Effector CD8-positive, alpha-beta T cell (primary cell): ENCODE results near the gene C2CD4B.

Experiments
- DNase-seq: peaks from one replicate; lab custom pipeline; 2025; lab: John Stamatoyannopoulos, UW

Gene C2CD4B

DNA sequence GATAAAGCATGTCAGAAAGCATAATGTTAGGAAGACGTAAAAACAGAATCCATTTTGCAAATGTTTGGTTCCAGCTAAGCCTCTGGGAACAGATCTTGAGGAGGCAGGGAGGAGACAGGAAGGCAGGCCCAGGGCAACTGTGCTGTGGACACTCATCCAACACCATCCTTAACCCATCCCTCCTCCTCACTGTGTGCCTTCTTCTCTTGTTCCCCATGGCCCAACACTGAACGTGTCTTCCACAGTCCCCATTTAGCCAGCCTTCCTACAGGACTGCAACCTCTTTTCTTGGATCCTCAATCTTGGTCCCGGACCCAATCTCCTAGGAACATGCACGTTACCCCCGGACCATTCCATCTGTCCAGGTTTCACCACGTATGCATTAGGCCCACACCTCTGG is 15.4 kb downstream of the C2CD4B start:
- DNase-seq = no peak

DNA sequence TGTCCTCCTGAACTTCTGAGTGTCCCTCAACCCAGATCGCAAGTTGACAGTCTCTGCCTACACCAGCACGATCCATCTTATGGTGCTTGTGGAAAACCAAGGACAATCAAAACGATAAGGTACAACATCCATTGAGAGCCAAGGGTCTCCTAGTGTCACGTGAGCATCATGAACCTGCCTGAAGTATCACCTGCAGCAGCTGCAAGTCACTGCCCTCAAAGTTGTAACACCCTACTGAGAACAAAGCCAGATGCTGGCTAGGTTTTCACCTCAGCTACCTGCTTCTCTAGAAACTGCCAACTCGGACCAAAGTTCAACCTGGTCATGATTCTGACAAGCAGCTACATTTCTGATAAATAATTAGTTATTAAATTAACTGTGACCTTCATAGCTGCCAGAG is 17.5 kb downstream of the C2CD4B start:
- no peak for DNase-seq

DNA sequence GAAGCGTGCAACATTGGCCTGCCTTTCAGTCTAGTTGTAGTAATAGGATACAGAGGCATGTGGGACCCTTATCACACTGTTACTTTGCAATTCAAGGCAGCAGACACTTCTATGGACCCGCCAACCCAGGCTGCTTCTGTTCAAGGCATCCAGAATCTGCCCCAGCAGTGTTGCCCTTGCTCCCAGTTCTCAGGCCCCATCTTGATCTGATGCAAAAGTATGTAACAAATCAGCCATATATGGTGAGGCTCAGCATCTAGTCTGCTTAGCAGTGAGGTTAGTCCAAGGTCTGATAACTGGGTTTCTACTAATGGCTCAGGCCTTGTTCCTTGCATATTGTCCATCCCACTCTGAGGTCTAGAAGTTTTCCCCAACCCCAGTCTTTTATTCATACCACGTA is 17.9 kb downstream of the C2CD4B start:
- no peak for DNase-seq

DNA sequence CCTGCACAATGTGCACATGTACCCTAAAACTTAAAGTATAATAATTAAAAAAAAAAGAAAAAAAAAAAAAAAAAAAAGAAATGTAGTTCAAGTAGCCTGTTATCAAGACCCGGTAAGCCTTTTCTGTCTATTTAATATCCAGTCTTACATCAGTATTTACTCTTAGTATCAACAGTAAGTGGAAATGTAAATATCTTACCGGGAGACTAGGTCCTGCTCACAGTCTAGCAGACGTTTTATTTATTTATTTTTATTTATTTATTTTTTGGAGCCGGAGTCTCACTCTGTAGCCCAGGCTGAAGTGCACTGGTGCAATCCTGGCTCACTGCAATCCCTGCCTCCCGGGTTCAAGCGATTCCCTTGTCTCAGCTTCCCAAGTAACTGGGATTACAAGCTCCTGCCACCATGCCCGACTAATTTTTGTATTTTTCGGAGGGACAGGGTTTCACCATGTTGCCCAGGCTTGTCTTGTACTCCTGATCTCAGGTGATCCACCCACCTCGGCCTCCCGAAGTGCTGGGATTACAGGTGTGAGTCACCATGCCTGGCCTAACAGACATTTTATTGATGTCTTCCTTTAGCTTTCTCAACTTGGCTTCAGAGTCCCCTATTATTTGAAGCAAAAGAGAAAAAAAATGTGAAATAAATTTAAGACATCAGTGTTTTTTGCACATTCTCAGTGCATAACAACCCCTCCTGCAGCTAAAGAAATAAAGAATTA is 19.9 kb downstream of the C2CD4B start:
- DNase-seq = no peak

DNA sequence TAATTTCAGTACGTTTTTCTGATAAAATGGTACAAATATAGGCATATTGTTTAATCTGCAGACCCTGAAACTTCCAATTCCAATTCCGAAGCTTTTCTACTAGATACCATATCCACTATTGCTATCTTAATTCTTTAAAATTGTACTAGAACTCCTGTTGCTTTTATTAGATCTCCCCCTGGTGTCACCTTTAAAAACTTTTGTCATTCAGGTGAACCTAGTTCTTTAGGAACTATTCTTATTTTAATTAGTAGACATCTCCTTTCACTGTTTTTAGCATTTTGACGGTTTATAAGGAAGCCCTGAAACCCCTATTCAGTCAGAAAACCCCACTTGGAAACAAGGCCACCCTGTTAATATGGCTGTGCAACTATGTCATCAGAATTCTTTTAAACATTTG is 22.3 kb downstream of the C2CD4B start:
- no peak for DNase-seq

DNA sequence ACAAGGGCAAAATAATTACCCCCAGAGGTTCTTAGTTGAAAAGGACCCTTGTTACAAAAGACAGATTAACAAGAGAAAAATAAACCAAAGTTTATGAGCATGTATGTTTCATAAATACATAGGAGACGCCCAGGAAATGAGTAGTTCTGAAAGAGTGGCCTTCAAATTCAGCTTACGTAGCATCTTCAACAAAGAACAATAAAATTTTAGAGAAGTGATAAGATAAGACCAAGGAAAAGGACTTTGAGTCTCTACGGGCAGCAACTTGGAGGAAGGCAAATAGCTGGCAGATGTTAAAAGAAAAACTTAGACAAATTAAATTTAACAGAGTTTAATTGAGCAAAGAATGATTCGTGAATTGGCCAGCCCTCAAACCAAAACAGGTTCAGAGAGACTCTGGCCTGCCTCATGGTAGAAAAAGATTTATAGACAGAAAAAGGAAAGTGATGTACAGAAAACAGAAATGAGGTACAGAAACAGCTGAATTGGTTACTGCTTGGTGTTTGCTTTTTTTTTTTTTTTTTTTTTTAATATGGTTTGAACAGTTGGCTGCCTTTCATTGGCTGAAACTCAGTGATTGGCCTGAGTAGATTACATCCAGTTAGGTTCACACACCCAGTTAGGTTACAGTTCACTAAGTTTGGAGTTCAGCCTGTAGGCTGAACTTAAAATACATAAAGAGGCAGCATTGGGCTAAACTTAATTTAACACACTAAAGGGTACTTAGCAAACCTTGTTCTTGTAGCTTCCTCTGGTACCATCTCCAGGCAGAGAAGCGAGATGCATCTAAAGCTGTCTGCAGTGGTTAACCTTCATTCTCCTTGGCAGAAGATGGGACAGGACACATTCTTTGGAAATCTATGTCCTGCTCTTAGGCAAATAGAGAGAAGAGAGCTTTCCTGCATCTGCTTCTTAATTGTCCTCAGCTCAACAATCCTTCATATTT is 23.2 kb downstream of the C2CD4B start:
- DNase-seq = no peak

DNA sequence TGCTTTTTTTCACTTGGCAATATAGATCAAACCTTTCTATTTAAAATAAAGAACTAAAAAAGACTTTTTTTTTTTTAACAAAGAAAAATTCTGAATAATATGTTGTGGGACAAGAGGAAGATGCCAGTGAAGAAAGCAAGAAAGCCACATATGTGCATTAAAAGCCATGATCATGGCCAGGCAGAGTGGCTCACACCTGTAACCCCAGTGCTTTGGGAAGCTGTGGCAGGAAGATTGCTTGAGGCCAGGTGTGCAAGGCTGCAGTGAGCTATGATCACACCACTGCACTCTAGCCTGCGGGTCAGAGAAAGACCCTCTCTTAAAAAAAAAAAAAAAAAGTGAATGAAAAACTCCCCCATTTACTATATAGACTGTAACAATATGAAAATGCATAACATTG is 23.9 kb downstream of the C2CD4B start:
- no peak for DNase-seq

DNA sequence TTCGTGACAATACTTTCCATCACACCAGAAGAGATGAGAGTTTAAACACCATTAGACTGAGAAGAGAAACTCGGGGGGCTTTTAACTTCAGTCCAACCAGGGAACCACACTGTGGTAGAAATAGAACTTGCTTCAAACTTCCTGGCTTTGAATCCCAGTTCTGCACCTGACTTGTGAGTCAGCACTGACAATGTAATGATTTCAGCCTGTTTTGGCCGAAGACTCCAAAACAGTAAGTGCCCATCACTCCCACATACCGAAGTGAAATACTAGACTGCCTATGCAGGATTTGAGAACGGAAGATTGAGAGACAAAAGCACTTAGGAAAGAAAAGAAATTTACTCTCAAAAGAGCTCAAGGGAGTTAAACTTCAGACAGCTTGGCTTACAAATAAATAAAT is 27.0 kb downstream of the C2CD4B start:
- DNase-seq = no peak

DNA sequence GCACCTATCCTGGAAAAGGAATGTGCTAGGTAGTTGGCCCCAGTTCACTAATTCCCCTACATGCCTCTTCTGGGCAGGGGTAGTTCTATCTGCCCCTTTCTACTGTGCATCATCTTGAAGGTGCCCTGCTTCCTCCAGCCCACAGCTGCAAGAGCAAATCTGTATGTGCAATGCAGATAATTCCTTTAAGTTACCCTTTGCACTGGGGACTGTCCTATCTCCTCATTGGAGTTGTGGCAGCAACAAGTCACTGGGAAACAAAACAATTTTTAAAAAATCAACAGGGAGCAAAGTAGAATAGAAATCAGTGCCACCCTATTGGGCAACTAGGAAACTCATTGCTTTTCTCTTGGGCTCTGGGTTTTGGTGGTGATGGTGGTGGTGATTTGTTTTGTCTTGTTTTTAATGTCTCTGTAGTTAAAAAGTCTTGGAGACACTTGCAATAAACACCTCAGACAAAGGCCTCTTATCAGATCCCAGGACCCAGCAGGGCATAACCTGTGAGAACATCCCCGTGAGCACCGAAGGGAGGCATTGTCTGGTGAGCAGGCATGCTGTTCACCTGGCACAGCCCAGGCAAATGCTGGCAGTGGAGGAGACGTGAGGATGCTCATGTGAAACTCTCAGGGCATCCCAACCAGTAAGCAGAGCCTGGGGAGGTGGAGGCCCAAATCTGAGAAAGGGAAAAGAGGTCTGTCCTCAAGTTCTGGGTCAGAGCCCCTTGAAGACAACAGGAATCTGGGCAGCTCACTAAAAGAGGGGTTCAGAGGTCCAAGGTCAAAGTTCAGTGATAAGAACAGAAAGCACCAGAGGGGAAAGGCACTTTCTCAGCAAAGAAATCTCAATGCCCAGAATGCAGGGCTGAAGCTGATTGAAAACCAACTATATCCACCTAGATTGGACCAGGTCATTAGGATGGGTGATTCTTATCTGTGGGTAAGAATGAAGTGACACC is 27.9 kb downstream of the C2CD4B start:
- no peak for DNase-seq

DNA sequence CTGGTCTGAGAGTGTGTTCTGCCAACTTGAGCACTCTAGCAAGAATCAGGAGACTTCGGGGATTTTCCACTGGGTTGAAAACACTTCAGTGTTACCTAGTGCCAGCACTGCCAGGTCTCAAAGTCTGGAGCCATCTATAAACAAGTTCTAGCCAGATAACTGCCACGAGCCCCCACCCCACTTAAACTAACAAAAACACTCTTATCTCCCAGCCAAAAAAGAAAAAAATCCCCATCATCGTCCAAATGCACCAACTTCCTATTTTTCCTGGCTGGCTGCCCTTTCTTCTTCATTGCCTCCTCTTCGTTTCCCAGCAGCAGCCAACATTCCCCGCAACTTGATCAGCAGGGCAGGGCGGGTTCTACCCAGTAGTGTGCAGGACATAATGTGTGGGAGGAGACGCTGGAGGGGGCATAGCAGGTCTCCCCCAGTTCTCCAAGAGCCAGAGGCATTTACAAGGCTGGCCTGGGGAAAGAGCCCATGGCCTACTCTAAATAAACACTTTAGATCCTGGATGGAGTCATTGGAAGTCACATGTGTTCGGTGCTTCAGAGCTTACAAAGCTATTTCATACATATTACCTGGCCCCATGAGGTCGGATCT is 29.5 kb downstream of the C2CD4B start:
- DNase-seq = no peak

DNA sequence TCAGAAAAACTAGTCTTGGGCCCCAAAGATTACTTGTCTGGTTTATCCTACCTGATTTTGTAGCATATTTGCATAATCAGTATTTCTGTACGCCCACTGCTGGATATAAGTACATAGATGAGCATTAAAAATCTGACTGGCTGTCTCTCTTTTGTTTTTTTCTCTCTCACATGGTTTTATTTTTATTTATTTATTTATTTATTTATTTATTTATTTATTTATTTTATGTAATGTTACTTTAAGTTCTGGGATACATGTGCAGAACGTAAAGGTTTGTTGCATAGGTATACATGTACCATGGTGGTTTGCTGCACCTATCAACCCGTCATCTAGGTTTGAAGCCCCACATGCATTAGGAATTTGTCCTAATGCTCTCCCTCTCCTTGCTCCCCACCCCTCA is 31.9 kb downstream of the C2CD4B start:
- DNase-seq = no peak

DNA sequence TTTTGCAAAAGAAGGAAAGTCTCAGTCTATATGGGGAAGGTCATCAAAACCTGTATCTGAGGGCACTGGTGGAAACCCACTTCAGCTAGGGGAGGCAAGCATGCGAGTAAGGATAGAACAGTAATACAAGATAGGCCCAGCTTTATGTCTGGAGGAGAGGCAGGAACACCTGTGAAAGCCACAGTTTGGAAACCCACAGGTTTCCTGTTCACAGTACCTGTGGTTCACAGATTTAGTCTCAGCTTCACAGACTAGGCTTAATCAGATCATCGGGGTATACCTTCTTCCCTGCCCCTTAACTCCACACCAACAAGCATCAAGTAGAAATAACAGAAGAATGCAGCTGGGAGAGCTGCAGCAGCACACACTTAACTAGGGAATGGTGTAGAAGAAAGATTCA is 36.2 kb downstream of the C2CD4B start:
- DNase-seq = no peak

DNA sequence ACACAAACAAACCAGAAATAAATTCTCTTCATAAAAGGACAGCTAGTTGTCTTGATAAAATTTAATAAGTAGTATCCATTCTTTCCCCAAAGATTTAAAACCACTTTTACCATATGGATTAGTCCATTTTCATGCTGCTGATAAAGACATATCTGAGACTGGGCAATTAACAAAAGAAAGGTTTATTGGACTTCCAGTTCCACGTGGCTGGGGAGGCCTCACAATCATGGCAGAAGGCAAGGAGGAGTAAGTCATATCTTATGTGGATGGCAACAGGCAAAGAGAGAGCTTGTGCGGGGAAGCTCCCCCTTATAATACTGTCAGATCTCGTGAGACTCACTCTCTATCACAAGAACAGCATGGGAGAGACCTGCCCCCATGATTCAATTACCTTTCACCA is 38.7 kb downstream of the C2CD4B start:
- no peak for DNase-seq

DNA sequence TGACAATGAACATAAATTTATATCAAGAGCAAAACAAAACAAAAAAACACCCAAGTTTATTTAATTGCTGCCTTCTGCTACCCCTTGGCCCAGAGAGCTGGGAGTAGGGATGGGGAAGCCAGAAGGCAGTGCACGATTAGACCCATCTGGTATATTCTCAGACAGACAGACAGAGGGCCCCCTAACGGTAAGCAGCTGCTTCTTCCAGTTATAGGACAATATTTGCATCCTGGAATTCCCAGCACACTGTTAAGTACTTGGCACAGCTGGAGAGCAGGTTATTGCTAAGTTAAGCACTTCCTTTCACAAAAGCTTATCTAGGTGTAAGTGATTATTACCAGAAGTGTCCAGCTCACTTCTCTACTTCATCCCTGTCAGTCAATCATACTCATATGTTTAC is 39.3 kb downstream of the C2CD4B start:
- no peak for DNase-seq

DNA sequence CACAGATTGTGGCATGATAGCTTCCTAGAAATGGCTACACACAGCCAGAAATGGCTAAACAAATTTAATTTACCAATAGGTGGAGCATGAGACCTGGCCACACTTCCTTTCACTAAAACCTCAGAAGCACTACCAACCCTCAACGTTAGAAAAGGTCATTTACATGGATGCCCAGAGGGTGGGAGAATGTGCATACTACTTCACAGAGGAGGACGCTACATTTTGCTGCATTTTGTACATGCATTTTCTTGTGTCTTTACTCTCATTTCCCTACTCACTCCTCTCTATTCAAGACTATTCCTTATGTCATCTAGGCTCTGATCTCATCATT is 40.1 kb downstream of the C2CD4B start:
- no peak for DNase-seq

DNA sequence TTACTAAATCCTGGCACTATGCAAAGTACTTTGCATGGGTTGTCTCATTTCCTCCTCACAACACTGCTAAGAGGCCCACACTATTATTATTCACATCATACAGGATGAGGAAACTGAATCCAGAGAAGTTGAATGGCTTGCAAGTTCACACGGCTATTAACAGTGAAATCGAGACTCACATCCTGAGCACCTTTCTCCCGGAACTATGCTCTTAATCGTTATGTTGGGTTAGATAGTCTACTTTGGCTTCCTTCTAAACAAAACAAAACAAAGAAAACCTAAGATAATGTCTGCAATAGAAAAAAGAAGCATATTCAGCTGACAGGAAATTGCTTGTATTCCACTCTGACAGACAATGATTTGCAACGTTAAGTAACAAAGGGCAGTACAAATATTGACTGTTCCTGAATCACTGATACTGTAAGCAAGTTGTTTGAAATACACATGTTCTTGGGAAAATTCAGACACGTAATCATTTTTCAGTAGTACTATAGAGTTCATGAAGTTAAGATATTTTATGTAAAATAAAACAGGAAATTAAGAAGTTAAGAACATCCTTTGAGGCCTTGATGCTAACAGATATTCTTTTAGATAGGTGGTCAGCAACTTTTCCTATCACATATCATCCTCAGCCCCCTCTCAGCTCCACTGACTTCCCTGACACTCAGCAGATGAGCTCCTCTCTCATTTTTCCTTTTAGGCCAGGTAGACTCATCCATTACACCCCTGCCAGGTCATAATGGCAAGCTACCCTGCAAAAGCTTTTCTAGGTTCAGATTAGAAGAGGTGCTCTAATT is 40.7 kb downstream of the C2CD4B start:
- no peak for DNase-seq

DNA sequence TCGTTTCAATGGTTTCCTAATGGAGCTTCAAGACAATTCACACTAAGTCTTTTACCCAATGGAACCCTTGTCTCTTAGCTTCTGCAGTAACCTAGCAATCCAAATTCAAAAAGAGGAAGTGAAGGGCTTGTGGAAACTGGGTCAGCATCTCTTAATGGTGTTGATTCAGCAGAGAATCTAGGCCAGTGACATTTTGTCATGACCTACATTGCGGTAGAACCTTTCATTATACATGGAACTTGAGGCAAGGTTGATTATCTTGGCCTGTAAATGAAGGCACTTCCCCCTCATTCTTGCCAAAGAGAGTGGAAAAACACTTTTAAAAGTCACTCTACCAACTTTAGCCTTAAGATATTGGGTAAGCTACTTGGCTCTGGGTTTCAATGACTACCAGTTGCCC is 42.8 kb downstream of the C2CD4B start:
- no peak for DNase-seq

DNA sequence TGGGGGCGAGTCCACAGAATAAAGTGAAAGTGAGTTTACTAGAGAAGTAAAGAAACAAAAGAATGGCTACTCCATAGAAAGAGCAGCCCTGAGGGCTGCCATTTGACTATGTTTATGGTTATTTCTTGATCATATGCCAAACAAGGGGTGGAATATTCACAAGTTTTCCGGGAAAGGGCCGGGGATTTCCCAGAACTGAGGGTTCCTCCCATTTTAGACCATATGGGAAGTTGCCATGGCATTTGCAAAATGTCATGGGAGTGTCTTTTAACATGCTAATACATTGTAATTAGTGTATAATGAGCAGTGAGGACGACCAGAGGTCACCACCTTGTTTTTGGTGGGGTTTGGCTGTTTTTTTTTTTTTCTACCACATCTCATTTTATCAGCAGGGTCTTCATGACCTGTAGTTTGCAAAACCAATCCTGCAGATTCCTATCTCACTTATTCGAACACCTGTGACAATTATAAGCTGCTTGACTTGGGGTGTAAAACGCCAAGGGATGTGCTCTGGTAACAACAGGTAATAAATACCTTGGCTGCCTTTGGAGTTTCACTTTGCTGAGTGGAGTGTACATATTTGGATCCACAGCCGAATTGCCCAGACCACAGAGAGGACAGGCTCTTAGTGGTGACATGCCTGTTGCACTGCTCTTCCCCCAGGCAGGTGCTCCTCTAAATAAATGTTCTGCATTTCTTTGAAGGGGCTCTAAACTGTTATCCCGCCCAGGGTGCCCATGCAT is 43.6 kb downstream of the C2CD4B start:
- DNase-seq = no peak

DNA sequence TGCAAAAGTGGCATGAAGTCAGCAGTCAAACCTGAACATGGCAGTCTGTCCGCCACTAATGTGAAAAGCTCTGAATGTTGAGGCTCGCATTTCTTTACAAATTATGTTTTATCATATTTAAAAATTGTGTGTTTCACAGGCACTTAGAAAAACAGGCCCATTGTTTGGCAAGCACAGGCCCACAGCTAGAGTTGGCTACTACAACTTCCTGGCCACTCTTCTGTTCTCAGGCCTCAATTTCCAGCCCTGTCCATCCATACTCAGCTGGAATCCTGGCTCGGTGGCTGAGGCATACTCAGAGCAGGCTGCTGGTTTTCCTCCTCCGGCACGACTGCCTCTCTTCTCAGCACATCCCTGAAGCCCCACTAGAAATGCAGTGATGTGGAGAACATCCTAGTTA is 44.3 kb downstream of the C2CD4B start:
- DNase-seq = no peak

DNA sequence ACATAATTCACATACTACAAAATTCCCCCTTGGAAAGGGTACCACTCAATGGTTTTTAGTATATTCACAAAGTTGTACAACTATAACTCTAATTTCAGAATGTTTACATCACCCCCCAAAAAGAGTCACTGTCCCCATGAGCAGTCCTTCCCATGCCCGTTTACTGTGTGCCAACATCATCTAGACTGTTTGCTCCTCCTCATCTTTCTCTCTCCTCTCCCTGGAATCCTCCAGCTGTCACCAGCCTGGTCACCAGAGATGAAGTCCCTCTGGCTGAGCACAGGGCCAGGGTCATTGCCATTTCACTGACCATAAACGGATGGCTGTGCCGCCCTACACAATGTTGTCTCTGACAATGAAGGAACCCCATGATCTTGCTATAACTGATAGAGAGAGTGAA is 45.2 kb downstream of the C2CD4B start:
- no peak for DNase-seq
